ENCODE data around the gene VGLL4.
"Not testable (repeated sequence)": the region's sequence is repeated elsewhere in the genome, so short reads cannot be mapped to it uniquely, and the experiment has no call there.

Gene VGLL4

DNA sequence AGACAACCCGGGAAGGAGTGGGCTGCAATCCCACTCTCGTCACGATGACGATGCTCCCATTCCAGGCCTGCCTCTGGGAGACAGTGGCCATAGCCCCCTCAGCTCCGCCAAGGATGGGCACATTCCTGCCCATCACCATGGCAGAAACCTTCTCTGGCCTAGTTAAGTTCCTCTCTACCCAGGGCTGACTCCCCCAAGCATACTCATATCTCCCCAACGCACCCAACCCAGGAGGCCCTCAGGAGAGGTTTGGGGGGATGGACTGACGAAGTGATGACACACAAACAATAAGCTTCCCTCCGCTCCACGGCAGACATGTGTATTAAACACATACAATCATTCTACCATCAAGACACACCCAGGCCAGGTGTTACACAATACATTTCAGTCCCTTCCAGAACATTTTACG lies 60.1 kb downstream of the VGLL4 start:
- no peak for DNase-seq (ENCODE audit: low read depth)

DNA sequence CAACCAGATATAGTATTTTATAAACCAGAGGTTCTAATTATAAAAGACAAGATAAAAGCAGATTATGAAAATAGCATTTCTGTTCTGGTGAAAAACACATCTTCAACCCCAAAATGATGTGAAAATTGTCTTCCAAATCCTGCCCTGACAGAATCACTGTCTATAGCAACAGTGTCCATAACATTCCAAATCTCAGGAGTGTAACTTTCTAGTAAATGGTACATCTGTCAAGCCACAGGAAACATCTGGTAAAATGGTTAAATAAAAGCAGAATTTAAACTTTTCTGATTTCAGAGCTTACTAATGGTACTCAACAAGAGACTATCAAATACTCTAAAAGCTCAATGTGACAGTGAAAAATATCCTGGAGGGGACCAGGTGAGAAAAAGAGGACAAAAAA lies 60.5 kb downstream of the VGLL4 start:
- DNase-seq (ENCODE audit: low read depth), result no peak

DNA sequence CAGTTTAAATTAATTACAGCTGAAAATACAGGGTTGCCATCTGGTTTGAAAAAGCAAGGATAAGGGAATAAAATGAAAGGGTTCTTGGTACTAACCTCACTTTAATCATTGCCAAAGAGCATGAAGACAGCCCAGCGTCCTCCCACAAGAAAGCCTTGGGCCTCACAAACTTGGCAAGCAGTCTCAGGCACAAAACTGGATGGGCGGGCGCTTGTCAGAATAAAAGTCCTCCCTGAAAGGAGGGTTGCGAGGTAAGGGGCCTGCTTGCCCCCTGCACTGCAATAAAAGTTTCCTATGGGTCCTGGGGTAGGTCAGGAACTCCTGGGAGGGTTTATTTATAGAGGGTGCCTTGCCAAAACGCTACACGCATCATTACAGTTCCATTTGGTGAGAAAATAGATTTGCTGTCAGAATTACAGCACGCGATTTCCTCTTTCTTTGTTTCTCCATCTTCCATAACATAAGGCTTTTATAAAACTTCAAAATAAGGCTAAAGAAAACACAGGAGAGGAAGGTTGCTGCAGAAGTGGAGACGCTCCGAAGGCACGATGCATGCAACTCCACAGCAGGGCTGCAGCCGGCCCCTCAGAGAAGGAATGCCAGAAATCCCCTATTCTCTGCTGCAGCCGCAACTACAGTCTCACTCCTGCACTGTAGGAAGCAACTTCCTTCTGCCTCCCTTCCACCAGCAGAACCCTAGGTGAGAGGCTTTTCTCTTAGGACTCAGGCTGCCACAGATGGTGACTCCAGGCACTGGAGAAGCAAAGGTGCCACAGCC lies 61.3 kb downstream of the VGLL4 start:
- DNase-seq (ENCODE audit: low read depth), result no peak

DNA sequence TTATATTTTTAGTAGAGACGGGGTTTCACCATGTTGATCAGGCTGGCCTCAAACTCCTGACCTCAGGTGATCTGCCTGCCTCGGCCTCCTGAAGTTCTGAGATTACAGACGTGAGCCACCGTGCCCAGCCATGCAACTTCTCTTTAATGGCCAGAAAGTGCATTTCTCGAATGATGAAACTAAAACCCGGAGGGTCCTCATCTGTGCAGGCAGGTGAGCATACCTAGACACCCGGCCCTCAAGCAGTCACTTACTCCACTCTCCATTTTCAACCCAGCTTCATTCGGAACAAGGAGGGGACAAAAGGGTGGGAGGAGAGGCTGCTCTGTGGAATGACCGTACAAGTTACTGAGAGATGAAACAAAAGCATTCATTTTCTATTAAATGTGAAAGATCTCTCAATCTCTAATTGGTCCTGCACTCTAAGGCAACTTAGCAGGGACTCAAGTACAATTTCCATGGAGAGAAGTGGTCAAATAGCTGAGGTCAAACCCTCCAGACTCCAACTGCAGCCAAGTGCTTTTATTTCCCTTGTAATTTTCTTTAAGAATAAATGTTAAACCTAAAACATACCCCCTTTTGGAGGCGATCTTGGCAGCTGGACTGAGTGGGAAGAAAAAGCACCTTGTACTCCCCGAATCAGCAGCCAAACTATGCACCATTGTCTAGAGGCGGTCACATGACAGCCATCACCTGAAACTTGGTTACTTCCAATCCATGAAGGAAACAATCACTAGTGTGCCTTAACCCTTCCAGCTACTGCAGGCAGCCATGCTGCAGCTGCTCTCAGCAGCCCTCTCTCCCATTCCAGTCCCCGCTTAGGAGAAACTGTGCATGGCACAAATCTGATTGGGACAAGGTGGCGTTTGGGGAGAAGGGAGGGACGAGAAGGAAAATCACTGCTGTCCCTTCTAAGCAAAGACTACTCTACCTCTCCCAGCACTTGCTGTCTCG lies 62.2 kb downstream of the VGLL4 start:
- DNase-seq (ENCODE audit: low read depth), result no peak

DNA sequence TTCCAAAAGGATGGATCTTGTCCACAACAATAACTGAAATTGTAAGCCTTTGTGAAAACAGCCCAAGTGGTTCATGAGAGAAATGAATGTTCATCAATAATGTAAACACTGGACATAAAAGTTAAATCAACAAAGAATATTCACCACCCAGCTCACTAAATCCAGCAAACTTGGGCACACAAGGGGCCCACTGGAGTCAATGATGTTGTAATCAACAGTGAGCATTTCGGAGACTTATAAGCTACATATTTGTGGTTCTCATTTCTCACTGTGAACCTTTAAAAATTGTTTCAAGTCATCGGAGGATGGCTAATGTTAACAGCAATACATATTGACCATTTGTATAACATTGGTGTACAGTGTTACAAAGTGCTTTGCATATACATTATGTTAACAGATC lies 63.1 kb downstream of the VGLL4 start:
- no peak for DNase-seq (ENCODE audit: low read depth)

DNA sequence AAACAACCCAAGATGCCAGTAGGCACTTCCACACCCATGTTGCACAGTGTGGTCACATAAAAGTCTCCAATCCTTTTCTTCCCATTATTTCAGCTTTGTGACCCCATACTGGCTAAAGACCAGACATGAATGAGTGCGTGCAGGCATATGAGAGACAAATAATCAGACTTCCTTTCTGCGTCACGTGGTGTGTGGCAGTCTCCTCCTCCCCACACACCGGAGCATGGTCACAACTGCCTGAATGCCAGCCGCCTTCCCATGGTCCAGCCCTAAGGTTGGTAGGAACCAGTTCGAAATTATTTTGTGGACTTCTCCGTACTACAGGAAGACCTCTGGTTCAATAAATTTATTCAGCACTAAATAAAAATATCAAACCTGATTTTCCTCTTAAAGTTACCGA lies 65.5 kb downstream of the VGLL4 start:
- no peak for DNase-seq (ENCODE audit: low read depth)

DNA sequence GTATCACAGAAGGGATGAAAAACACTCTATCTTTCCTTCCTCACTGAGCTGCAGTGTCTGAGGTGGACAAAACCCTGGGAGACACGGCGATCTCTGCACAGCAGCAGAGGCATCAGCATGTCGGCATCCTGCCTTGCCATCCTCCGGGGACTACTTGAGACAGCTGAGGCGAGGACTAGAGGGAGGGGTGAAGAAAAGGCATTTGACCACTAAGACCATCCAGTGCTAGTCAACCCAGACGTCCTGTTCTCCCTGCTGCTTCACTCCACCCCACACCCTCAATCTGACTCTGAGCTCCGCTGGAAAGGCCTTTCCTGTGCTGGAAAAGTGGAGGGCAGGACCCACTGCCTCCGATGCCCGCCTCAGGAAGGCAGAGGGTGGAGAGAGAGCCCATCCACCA lies 67.3 kb downstream of the VGLL4 start:
- no peak for DNase-seq (ENCODE audit: low read depth)

DNA sequence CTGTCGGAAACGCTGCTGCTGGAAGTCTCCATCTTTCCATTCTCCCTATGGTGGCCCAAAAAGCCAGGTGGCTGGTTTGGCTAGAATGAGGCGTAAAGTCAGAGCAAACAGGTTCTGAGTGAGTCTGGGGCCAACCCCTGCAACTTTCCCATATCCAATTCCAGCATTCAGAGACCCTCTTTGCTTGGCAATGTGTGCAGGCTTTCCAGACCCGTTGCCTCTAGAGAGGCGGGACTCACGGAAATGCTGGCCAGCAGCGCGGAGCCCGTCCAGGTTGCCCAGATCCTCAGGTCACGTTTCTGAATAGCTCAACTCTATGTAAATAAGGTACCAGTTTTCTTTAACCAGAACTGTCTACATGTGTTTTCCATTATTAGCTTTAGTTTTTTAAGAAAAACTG lies 68.0 kb downstream of the VGLL4 start:
- DNase-seq (ENCODE audit: low read depth), result no peak

DNA sequence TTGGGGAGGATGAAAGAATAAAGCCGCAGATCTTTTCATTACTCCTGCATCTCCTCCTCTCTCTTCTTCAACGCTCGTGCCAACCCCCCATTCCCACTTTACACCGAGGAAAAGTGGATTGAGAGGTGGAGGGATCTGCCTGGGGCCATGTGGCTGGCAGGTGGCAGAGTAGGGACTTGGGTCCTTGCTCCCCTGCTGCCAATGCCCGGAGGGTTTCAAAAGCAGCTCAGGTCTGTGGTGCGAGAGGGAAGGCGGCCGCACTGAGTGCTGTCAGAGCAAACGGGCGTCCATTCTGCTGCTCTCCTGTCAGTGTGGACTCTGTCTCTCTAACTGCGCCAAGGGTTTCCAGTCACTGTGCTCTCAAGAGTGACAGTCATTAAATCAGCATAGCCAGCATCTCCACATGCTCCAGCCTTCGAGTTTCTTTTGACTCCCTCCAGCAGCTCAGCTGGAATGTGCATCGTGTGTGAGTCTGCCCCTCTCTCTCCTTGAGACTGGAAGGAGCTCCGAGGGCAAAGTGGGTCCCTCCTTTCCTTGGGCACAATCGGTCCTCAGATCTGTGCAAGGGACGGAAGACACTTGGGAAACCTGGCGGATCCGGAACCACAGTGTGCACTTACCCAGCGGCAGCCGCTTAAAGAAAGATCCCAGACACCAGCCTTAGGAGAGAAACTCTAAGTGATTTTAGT lies 68.6 kb downstream of the VGLL4 start:
- DNase-seq (ENCODE audit: low read depth), result no peak

DNA sequence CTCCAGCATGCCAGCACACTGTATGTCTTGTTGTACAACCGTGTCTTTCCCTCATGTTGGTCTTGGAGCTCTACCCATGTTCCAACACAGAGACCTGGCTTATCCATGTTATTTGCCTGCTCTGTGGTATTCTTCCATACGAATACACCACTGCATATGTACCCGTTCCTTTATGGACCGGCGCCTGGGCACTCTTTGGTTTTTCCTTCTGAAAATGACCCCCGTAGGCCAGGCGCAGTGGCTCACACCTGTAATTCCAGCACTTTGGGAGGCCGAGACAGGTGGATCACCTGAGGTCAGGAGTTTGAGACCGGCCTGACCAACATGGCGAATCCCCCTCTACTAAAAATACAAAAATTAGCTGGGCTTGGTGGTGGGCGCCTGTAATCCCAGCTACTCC lies 71.1 kb downstream of the VGLL4 start:
- not testable (repeated sequence) for DNase-seq (ENCODE audit: low read depth)

DNA sequence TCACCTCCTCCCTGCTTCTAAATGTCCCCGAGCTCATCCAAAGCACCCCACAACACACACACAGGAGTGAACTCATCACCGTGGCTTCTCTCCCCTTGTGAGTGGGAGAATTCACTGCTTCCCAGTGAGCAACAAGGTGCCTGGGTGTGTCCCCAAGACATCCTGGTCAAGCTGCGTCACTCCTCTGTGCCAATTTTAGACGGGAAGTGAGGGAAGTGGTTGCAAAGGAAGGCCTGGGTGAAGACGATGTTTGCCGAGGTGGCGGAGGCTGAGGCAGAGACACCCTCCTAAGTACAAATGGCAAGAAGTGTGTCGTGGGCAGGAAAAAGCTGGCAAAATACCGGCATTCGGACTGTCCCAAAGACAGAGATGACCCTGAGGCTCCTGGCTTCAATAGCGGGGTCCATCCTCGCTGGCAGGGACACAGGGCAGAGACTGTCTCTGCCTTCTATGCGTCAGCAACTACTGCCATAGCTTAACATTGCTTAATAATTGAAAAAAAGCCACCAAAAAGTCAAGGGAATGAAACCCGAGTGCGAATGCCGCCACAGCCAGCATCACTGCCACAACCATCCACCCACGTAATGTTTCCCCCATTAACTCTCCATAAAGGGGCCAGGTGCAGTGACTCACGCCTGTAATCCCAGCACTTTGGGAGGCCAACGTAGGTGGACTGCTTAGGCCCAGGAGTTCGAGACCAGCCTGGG lies 72.8 kb downstream of the VGLL4 start:
- DNase-seq (ENCODE audit: low read depth), result no peak

DNA sequence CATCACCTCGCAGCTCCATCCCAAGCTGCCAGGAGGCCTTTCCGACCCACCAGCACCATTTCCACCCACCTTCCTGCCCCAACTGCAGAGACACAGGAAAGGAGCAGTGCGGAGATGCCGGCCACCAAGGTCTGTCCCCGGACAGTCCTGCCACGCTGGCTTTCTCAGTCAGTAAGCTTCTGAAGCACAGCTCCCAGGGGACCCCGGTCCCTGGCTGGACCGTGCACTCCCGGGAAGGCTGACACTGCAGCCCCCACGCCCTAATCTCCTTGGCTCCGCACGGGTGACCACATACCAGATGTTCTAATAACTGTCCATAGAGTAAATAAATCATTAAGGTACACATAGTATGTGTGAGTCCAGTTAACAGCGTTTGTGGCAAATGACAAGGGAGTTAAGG lies 73.5 kb downstream of the VGLL4 start:
- DNase-seq (ENCODE audit: low read depth), result no peak

DNA sequence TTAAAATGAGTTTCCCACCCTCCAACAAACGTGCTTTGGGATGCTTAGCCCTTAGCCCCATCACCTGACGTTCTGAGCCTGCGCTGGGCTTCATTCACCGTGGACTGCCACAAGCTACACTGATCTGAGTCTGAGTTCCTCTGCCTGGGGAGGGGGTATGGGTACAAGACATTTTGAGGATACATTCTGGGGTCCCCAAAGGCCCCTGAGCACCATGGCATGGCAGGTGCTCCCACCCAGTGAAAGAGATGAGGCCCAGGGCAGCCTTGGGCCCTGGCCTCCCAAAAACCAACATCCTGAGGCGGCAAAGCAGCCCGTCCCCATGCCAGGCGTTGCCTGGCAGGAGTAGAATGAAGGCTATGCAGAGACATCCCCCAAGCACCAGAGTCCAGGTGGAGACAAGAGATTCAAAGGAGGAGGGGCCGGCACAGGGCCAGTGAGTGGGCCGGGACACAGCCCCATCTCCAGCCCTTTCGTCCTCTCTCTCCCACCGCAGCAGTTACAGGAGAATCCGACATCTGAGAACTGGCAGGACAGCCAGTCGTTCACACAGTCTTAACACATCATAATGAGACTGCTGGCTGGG lies 74.5 kb downstream of the VGLL4 start:
- no peak for DNase-seq (ENCODE audit: low read depth)

DNA sequence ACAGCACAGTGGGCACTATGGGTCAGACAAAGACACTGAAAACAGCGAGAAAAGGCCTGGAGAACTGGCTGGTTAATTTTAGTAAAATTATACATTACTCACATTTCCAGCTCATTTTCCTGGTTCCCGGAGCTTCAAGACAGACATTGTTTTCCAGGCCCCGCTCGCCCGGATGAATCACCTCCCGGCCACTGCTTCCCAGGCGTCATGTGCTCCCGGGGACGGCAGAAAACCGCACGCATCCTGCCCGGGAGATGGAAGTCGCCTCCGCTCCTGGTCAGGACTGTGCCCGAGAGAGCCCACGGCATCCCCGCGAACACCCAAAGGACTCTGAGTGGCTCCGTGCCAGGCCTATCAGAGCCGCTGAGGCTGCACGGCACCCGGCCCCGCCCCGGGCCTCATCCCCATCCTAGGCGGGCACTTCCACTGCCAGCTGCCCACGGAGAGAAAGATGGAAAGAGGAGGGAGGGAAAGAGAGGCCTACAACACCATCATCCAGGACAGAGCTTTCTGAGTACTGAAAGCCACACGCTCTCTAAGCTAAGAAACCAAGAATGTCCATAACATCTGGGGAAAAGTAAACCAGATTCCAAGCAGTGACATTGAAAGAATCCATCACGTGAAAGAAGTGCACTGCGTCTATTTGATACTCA lies 75.1 kb downstream of the VGLL4 start:
- no peak for DNase-seq (ENCODE audit: low read depth)

DNA sequence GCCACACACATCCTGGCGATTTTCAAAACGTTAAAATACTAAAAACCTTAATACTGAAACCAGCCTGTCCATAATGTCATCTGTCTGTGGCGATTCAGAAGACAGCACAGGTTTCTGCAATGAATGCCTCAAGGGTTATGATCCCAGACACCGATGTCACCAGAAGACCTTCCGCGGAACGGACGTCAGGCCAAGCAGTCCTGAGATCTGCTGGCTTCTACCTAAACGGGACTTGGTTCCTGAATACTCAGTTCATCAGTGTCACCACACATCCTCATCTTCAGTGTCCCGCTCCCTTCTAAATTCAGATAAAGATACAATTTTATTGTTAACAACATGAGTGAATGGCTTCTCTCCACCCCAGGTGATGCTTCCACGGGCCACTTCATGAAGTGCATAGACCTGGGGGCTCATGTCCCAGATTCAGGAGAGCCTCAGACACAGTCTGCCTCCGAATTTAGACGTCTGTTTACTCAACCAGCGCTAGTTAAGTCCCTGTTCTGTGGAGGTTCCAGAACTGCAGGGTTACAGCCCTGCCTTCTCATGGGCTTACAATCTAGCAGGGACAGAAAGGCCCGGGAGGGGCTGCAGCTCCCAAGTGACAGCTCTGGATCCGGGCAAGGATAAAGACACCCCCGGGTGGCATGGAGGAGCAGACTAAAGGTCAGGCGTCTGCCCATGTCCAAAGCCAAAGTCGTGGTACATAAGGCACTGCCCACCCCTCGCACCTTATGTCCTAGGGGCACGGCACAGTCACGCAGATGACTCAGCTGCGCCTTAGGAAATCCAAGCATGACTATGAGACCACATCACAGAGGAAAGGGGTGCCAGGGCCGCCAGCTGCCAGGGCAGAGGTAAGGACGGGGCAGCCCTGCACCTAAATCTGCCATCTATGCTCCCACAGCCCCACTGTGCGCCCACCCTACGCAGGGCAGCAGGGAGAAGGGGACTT lies 75.9 kb downstream of the VGLL4 start:
- no peak for DNase-seq (ENCODE audit: low read depth)

DNA sequence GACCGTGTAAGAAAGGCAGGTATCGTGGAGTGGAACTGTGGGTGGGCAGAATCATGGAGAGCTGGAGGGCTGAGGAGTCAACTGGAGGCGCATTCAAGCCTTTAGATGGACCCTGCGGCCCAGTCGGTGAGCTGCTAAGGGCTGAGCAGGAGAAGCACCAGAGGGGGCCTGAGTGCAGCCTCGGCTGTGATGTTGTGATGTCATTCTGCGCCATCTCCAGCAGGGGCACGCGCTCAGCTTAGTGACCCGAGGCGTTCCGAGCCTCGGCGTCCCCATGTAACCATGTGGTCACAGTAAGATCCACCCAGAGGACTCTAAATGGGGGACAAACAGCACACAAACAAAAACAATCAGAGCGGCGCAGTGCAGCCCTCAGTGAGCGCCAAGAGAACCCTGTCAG lies 76.8 kb downstream of the VGLL4 start:
- DNase-seq (ENCODE audit: low read depth), result no peak

DNA sequence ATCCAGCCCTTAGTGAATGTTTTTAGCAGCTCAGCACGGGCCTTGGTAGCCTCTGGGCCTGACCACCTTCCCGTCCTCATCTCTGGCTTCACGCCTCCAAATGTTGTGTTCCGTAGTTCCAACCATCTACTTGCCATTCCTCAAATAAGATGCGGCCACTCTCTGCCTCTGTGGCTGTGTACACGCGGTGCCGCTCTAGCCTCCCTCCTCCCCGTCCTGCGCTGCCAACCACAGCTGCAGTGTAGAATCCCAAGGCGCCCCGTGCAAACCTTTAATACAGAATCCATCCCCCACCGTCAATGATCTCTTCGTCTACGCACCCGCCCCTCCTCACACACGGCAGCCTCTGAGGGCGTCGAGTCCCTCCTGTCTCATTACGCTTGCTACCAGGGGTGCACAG lies 77.2 kb downstream of the VGLL4 start:
- no peak for DNase-seq (ENCODE audit: low read depth)

DNA sequence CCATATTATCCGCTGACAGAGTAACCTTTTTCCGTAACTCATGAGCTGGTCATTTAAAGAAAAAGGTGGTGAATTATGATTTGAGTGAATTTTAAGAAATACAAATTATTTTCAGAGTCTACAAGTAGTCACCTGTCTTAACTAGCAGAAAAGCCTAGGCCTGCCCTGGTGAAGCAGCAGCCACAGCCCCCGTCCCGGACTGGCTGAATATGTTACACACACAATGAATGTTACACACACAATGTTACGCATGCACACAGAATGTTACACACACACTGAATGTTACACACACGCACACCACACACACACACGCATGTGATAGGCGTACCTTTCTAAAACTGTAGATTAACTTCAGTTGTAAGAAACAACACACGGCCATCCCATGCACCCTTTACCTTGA lies 77.8 kb downstream of the VGLL4 start:
- no peak for DNase-seq (ENCODE audit: low read depth)

DNA sequence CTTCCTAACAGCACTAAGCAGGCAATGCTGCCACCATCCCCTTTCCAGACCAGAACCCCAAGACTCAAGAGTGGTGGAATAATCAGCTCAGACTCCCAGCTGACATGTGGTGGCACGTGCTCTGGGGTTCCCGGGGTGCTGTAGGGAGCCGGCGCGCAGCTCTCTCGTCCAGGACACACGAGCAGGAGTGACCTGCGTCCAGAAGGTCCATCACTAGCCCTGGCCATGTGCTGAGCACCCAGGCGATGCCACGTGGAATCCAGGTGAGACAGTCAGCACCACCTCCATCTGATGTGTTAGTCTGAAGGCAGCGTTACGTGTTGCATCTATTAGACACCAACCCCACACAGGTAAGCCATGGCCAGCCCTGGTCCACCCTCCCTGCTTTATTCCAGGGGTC lies 78.2 kb downstream of the VGLL4 start:
- DNase-seq (ENCODE audit: low read depth), result no peak

DNA sequence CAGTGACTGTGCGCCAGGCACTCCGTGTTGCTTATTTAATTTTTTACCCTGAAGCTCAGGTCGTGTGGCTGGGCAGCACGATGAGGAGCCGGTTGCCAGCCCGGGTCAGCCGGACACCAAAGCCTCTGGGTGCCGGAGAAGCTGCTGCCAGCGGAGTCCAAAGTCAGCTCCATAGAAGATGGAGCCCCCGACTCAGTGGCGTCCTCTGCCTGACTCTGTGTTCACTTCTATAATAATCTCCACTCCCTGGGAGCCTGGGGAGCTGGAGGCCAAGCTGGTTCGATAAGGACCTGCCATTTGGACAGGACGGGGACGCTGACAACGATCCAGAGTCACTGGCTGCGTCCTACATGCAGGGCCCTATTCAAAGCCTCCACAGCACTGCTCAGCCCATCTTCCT lies 78.6 kb downstream of the VGLL4 start:
- DNase-seq (ENCODE audit: low read depth), result no peak

Data from T-helper 22 cell (primary cell).